HG02759 (cell line): Measurements from ENCODE around the gene EMSY.

Experiments used
- ATAC-seq: cut with Tn5 transposase; IDR thresholded peaks from one replicate; pipeline ENCODE4 v1.9.1; 2021; ENCODE audit warnings: mild to moderate bottlenecking, moderate library complexity; ENCODE audit not compliant: unreplicated experiment

EMSY gene

DNA sequence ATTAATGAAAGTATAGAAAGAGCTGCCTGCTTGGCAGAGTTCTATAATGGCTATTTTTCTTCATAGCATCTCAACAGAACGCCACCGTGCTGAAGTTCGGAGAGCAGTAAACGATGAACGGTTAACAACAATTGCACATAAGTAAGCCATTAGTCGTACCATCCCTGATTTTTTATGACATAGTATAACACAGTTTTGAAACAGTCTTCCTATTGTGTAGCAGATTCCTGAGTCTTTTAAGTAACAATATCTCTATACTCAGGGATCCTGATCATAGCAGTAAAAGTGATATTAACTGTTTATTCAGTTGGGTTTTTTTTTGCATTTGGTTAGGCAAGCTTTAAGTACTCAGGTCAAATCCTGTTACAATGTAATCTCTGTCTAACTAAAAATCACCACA, 8.4 kb downstream of the EMSY start:
- ATAC-seq: no peak

DNA sequence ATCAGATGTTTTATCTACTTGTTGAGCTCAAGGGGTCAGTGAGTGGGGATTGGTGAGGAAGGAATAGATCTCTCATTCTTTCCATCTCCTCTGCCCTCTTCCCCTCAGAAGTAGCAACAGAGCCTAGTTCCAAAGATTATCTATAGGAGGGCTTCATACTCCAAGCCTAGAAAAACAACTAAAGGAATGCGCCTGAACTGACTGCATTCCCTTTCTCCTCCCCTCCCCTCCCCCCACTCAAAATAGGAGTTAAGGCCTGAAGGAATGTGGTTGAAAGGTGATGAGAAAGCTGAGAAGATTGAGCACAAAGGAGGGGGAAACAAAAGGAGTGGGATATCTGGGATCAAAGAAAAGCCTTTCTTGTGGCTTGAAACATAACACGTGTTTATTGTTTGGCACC, 10.5 kb downstream of the EMSY start:
- no peak for ATAC-seq

DNA sequence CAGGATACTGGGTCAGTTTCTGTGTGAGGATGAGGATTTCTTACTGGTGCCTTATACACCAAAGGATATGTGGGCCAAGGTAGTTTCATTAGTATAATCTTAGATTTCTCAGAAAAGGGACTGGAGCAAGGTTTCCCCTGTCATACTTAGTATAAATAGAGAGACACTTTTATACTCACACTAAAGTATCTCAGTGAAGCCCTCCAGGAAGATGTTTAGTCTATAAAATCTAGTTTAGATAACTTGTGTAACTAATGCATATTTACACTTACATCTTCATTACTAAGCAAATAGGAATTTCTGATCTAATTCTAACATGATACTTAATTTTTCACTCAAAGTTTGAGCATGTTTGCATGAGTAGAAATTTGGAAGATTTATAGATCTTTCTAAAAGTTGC, 11.1 kb downstream of the EMSY start:
- ATAC-seq: no peak

DNA sequence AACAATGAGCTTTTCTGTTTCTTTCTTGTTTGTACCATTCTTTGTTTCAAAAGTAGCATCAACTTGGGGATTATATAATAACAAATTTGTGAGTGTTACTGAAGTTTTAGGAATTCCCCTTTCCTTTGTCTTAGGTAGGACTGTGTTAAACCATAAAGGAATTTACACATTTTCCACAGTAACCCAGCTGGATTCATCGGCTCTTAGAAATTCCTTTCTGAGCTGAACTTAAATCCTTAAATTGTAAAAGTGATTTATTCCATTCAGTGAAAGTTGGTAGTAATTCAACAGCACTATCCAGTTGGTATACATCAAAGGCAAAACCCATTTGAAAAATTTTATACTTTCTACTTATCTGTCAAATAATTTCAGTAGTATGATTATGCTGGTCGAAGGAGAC, 11.8 kb downstream of the EMSY start:
- no peak for ATAC-seq

DNA sequence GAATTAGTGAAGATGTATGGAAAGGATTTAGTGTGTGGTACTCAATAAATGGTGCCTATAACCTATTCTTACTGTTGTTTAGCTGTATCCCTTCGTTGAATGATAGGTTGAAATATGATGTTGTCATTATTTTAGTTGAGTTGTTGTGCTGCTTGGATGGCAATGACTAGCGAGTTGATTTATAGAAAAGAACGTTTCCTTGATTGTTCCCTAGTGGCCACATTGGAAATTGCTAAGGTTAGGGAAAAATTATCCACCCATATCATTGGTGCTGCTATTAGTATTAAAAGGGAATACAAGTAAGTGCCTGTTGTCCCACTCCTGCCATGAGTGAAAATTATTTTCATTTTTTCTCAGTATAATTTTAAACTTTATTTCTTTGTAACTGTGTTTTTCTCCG, 14.5 kb downstream of the EMSY start:
- ATAC-seq: no peak

DNA sequence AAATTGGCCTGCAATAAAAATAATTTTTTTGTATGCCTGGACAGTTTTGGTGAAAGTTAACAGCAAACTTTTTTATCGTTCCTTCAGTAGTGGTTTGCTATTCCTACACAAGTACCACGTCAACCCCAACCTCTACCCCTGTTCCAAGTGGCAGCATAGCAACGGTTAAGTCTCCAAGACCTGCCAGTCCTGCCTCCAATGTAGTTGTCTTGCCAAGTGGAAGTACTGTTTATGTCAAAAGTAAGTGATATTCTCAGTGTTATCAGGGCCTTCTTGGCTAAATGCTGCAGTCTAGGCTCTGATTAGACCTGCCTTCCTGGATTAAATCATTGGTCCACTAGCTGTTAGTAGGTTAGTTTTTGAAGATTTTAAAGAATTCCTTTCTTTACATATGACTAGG, 15.0 kb downstream of the EMSY start:
- ATAC-seq: no peak

DNA sequence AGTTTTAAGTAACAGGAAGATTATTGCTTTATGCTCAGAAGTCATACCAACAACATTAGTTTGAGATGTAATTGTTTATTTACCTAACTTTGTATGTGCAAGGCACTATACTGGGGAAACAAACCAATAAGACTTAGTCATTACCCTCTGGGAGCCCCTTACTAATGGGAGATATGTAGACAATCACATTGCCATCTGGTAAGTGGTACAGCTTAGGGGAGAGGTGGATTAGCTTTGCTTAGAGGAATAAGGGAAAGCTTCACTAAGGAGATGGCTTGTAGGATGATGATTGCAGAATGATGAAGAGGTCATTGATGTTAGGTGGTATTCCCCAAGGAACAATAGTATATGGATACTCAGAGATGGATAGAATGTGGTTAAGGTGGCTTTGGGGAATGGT, 17.5 kb downstream of the EMSY start:
- ATAC-seq: no peak

DNA sequence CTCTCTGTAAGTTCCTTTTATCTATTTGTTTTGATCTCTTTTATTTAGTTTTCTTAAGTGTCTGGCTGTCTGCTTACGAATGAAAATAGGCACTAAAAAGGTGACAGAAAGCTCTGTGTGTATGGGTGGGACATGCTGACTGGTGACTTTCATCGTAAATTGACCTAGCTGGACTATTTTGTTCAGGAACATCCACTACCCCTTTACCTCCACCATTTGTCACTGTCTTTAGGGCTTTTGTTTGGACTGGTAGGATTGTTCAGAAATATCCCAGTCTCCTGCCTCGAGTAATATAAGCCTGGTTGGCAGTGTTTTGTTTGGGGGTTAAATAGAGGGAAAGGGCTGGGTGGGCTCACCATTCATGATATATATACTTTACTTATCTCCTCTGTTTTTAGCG, 20.9 kb downstream of the EMSY start:
- no peak for ATAC-seq

DNA sequence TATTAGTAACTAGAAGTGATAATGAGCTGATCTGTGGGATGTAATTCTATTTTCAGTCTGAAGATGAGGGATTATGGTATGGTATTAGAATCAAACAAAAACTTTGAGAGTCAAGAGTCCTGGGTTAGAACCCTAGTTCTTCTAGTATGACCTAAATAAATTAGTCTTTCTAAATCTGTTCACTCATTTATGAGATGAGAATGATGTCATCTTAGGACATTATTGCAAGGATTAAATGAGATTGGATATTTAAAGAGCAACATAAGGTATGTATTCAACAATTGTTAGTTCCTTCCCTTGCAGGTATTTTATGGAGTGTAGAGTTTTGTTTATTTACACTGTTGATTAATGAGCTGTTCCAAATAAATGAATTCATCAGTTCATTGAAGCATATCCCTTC, 21.8 kb downstream of the EMSY start:
- no peak for ATAC-seq

DNA sequence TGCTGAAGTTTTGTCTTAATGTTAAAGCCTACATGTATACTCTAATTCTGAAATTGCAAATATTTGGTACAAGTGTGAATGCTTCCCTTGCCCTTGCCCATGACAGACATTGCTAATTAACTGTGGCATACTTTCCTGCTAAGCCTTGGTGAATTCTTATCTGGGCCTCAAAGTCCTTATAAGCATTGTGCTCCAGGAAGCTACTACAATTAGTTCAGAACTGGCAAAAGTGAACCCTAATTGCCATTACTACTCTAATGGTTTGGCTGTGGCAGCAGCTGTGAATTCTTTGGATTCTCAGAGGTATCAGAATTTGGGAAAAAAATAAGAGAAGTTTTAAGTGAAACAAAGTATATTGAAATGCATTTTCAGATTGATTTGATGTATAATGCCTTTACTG, 24.3 kb downstream of the EMSY start:
- no peak for ATAC-seq

DNA sequence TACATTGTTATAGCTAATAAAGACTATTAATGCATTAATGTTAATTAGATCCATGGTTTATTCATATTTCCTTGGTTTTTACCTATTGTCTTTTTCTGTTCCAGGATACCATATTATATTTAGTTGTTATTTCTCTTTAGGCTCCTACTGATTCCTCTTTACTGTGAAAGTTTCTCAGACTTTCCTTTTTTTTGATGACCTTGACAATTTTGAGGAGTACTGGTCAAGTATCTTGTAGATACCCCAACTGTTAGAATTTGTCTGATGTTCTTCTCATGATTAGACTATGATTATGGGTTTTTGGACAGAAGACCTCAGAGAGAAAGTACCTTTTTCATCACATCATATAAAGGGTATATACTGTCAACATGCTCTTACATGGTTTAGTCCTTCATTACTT, 26.6 kb downstream of the EMSY start:
- ATAC-seq: no peak

DNA sequence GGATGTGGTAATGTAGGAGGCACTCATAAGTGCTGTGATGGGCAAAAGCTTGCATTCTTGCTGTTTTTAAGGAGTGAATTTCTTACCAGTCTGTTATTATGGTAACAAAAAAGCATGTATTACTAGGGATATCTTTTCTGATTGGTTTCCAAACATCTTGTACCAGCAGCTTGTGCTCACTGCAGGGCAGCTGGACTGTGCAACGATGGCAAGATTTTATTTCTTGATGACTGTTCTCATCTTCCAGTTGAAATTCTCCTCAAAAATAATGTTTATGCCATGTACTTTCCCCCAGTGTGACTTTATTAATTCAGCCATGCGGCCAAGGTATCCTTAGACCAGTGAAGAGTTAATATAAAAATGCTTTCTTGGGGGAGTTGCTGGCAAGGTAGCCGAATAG, 35.4 kb downstream of the EMSY start:
- ATAC-seq: no peak

DNA sequence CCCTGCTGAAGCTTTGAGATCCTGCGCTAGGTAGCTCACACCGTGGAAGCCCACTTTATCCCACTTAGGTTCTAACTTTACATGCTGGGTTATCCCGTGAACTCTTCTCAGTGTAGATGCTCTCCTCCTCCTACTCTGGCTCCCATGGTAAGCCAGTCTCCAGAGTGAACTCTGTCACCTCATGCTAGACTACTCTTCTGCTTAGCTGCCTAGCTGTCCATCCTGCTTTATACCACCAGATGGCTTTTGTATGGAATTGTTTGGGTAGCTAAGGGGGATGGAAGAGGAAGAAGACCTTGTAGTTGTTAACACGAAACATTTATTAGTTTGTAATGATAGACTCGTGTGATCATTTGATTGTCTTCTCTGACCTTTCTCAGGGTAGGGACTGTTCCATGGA, 46.8 kb downstream of the EMSY start:
- no peak for ATAC-seq

DNA sequence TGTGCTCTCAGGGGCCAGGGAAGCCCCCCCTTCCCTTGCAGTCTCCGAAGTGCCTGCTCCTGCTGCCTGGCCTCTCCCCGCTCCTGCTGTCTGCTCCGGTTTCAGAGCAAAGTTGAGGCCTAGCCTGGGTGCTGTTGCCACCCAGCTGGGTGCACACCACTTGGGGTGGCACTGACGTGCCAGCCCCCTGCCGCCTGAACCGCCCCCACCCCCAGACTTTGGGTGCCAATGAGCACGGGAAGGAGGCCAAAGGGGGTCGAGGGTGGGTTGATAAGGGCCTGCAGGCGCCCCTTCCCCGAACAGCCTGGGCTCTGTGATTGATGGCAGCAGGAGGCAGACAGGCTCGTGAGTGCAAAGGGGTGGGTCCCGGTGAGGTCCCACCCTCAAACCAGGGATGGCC, 48.2 kb downstream of the EMSY start:
- no peak for ATAC-seq

DNA sequence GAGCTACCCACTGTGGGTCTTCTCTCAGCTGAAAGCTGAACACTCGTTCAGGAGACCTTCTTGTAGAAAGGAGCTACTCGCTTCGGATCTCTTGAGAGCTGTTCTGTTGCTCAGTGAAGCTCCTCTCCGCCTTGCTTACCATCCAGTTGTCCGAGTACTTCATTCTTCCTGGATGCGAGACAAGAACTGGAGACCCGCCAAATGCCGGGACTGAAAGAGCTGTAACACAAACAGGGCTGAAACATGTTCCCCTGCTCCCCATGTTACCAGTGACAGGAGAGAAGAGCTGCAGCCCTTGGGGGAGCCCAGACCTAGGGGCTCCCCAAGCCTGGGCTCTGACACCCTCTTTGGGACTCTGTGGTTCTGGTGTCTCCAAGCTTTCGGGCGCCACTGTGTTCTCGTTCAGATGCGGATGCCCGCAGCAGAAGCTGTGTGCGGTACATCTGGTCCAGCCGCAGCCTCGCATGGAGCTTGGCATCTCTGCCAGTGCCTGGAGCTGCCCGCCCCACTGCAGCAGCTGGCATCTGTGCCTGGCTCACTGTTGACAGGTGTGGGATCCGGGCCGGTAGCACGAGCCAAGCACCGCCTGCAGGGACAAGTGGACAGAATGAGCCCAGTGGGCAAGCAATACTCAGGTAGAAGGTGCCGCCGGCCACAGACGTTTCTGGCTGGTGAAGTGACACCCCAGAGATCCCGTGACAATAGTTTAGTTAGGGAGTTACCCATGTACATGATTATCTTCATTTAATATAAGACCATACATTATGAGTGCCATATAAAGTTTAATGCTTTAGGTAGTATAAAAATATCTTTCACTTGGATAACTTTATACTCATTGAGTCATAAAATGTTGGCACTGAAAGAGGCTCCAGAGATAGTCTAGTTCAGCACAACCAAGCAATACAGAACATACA, 49.1 kb downstream of the EMSY start:
- no peak for ATAC-seq

DNA sequence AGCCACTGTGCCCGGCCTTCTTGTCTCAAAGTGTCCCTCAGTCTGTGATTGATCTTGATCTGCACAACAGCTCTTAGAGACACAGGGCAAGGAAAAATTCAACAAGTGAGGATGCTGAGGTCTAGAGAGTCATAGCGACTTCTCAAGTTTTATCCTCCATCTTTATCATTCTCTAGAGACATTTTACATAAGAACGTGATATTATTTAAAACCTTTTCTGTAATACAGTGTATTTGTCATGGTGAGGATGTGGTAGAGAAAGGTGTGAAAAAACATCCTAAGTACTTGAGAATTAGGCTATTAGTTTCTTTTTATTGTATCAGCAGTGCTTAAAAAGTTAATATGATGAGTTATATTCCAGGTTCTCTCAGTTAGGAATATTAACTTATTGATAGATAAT, 50.2 kb downstream of the EMSY start:
- ATAC-seq: no peak

DNA sequence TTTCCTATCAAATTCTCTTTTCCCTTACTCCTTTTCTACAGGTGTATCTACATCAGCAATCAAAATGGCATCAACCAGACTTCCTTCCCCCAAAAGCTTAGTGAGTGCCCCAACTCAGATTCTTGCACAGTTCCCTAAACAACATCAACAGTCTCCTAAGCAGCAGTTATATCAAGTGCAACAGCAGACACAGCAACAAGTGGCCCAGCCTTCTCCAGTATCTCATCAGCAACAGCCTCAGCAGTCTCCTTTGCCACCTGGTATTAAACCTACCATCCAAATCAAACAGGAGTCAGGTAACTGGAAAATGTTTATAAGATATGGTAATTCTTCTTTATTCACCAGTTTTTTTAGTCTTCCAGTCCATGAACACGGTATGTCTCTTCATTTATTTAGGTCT, 51.4 kb downstream of the EMSY start:
- no peak for ATAC-seq

DNA sequence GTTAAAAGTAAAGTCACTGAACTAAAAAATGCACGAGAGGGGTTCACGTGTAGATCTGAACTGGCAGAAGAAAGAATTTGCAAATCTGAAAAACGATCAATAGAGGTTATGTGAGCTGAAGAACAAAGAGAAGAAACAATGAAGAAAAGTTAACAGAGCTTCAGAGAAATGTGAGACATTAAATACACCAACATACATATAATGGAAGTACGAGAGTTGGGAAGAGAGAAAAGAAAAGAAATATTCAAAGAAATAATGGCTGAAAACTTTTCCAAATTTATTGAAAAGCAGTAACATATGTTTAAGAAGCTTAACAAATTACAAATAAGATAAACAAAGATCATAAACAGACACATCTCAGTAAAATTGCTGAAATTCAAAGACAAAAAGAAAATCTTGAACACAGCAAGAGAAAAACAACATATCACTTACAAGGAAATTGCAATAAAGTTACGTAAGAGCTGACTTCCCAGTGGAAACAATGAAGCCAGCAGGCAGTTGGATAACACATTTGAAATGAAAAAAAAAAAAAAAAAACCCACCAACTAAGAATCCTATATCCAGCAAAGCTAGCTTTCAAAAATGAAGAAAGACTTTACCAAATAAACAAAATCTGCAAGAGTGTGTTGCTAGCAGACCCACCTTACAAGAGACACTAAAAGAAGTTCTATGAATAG, 56.8 kb downstream of the EMSY start:
- ATAC-seq: no peak

DNA sequence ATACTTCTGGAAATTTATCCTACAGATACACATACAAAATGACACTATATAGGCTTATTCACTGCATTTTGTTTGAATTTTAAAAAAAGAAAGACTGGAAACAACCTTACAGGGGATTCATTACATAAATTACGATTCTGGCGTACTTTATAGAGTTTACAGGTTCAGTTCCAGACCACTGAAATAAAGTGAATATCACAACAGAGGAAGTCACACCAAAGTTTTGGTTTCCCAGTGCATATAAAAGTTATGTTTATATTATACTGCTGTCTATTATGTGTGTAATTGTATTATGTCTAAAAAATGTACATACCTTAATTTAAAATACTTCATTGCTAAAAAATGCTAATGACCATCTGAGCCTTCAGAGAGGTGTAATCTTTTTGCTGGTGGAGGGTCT, 62.0 kb downstream of the EMSY start:
- no peak for ATAC-seq

DNA sequence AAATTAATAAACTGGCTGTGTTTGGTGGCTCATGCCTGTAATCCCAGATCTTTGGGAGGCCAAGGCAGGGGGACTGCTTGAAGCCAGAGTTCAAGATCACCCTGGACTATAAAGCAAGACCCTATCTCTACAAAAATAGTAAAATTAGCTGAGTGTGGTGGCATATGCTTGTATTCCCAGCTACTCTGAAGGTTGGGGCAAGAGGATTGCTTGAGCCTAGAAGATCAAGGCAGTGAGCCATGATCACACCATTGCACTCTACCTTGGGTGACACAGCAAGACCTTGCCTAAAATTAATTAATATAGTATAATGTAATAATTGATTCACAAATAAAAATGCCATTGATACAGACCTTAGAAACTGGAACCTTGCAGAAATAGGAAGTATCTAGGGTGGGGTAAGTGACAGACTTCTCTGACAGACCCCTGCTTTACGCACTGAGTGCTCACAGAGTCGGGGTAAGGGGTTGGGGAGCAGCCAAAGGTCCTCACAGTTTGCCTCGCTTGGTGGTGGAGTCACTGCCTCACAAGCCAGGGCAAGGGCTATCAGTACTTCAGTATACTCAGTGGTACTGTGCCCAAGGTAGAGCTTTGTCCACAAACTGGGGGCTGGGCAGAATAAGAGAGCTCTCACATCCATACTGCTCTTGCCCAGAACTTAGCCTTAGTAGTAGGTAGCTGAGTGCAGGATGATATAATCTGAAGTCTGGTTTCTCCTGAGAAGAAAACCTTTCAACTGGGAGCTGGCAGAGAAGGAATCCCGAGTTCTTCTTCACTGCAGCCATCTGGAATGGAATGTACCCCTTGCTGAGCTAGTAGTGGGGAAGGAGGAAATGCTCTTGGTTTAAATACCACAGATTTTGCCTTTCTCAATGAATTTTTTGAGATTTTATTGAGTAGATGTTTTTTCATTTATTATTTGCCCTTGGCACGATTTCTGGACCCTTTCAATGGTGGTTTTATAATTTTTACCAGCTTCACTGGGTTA, 65.5 kb downstream of the EMSY start:
- no peak for ATAC-seq
